HepG2 (cell line): ENCODE data around the gene KDM3B. TPM values are rescaled to one million over a fixed set of nuclear protein-coding genes. Genes with fewer than 3 reads are reported as not detected.

Experiments
- ATAC-seq: fragments of 200-7000 bp; cut with Tn5 transposase; 3 replicates; pipeline ENCODE4 v1.9.1; 2020; ENCODE audit warnings: mild to moderate bottlenecking, moderate library complexity
- BruUV-seq: library from RNA; stranded (reverse); fragments of 400-500 nt; replicated peaks from 2 replicates; lab custom pipeline; 2021; lab: Mats Ljungman, UMichigan
- CTCF ChIA-PET: fragments of 300-600 bp; formaldehyde crosslinking; extraction: SDS; loops from one replicate; lab custom pipeline; 2021; ENCODE audit warnings: low total read pairs, inconsistent platforms, low intra/inter-chr PET ratio; lab: Yijun Ruan, JAX
- POLR2A ChIA-PET: fragments of 350-600 bp; sonication (Branson Sonifier 250); formaldehyde crosslinking; loops from one replicate; lab custom pipeline; 2020; ENCODE audit warnings: antibody characterized with exemption, inconsistent platforms; lab: Yijun Ruan, JAX
- DNase-seq: peaks from one replicate; pipeline ENCODE4 v3.0.0-alpha.2; 2015; ENCODE audit warnings: low spot score
- FAIRE-seq: peaks from 3 replicates; lab custom pipeline; 2011; peaks lifted over from hg19 to GRCh38; lab: Jason Lieb, UNC
- H2AFZ ChIP-seq: one replicate; pipeline ENCODE4 v1.6.1; 2011; ENCODE audit warnings: low read length, inconsistent platforms
- H3K27ac ChIP-seq: fragments of 300-600 bp; 3 replicates; pipeline ENCODE4 v1.8.0; 2011; ENCODE audit warnings: mixed run types, mild to moderate bottlenecking, mixed read lengths, low read length, inconsistent platforms; ENCODE audit not compliant: insufficient read depth; ENCODE audit errors: extremely low read length
- H3K27me3 ChIP-seq, 2 experiments: fragments of 200-600 bp in 1 of 2; 2 replicates in 1 of 2; 3 replicates in 1 of 2; pipeline versions ENCODE4 v1.6.0 to v1.8.0; 2011; ENCODE audit warnings: low read length in 2 of 2, mild to moderate bottlenecking in 2 of 2, moderate library complexity in 2 of 2, inconsistent platforms in 1 of 2; ENCODE audit not compliant: insufficient read depth in 2 of 2, control insufficient read depth in 1 of 2
- H3K36me3 ChIP-seq, 2 experiments: fragments of 200-600 bp in 1 of 2; replicated peaks in 1 of 2; 2 replicates in 1 of 2; 3 replicates in 1 of 2; pipeline versions ENCODE4 v1.5.1 to v1.8.0; 2011; ENCODE audit warnings: low read length in 2 of 2, inconsistent platforms in 1 of 2; ENCODE audit not compliant: insufficient read depth in 2 of 2, control insufficient read depth in 1 of 2
- H3K4me1 ChIP-seq: 2 replicates; pipeline ENCODE4 v1.5.1; 2012; ENCODE audit warnings: low read length, inconsistent platforms; ENCODE audit not compliant: insufficient read depth
- H3K4me2 ChIP-seq: 2 replicates; pipeline ENCODE4 v1.6.0; 2011; ENCODE audit warnings: low read depth, low read length, inconsistent platforms
- H3K4me3 ChIP-seq, 3 experiments: fragments of 200-600 bp in 1 of 3; sonication (generic), shearing (Covaris generic) in 1 of 3; replicated peaks in 1 of 3; 2 replicates each; pipeline ENCODE4 v1.5.1; 2011 to 2016; ENCODE audit warnings: low read length in 3 of 3, inconsistent platforms in 2 of 3, low read depth in 2 of 3, mild to moderate bottlenecking in 2 of 3, control low read depth in 1 of 3, mixed read lengths in 1 of 3; ENCODE audit not compliant: insufficient read depth in 1 of 3
- H3K79me2 ChIP-seq: one replicate; pipeline ENCODE4 v1.6.1; 2011; ENCODE audit warnings: low read length, inconsistent platforms; ENCODE audit not compliant: insufficient read depth
- H3K9ac ChIP-seq: 2 replicates; pipeline ENCODE4 v1.6.0; 2011; ENCODE audit warnings: mild to moderate bottlenecking, low read depth, low read length, inconsistent platforms; ENCODE audit not compliant: insufficient read depth
- H3K9me3 ChIP-seq: 2 replicates; pipeline ENCODE4 v1.5.1; 2012; ENCODE audit warnings: mild to moderate bottlenecking, low read length
- H4K20me1 ChIP-seq: 2 replicates; pipeline ENCODE4 v1.6.0; 2011; ENCODE audit warnings: inconsistent platforms, mild to moderate bottlenecking, low read length, moderate library complexity; ENCODE audit not compliant: insufficient read depth
- GABPB1 ChIP-seq: IDR thresholded peaks from 2 replicates; pipeline ENCODE4 v1.6.1; 2016; ENCODE audit warnings: mild to moderate bottlenecking, missing genetic modification reagents, moderate library complexity, missing compliant biosample characterization
- JUNB ChIP-seq: sonication (generic); formaldehyde crosslinking; IDR thresholded peaks from 2 replicates; pipeline ENCODE4 v1.8.0; 2022; ENCODE audit warnings: missing genetic modification reagents, mild to moderate bottlenecking, borderline replicate concordance
- KLF6 ChIP-seq: IDR thresholded peaks from 2 replicates; pipeline ENCODE4 v1.8.0; 2016; ENCODE audit warnings: missing biosample characterization, missing genetic modification reagents
- PHF5A ChIP-seq: IDR thresholded peaks from one replicate; pipeline ENCODE4 v1.6.1; 2018; ENCODE audit warnings: low read depth, missing genetic modification reagents; ENCODE audit not compliant: unreplicated experiment
- RXRA ChIP-seq: sonication (generic); formaldehyde crosslinking; IDR thresholded peaks from 2 replicates; pipeline ENCODE4 v1.5.1; 2020; ENCODE audit warnings: missing genetic modification reagents
- SRY ChIP-seq: sonication (generic); formaldehyde crosslinking; IDR thresholded peaks from 2 replicates; pipeline ENCODE4 v1.8.0; 2022; ENCODE audit warnings: mild to moderate bottlenecking, missing genetic modification reagents
- ZNF597 ChIP-seq: sonication (generic); formaldehyde crosslinking; IDR thresholded peaks from 2 replicates; pipeline ENCODE4 v1.5.0; 2020; ENCODE audit warnings: missing genetic modification reagents
- ZNF607 ChIP-seq: sonication (generic); formaldehyde crosslinking; IDR thresholded peaks from 2 replicates; pipeline ENCODE4 v1.5.1; 2020; ENCODE audit warnings: missing genetic modification reagents, mild to moderate bottlenecking, borderline replicate concordance
- ZNF646 ChIP-seq: sonication (generic); formaldehyde crosslinking; IDR thresholded peaks from 2 replicates; pipeline ENCODE4 v1.9.0; 2021; ENCODE audit warnings: mild to moderate bottlenecking, missing genetic modification reagents
- ZNF83 ChIP-seq: sonication (generic); formaldehyde crosslinking; IDR thresholded peaks from 2 replicates; pipeline ENCODE4 v1.4.0; 2020; ENCODE audit warnings: missing genetic modification reagents, mild to moderate bottlenecking, borderline replicate concordance
- ZNF891 ChIP-seq: sonication (generic); formaldehyde crosslinking; IDR thresholded peaks from 2 replicates; pipeline ENCODE4 v1.5.0; 2020; ENCODE audit warnings: mild to moderate bottlenecking, missing genetic modification reagents
- WGBS: methylation state at CpG from one replicate; pipeline ENCODE4 v1.1.6; 2017; ENCODE audit warnings: low lambda C conversion rate; 5-methylcytosine and 5-hydroxymethylcytosine counted together
- in situ Hi-C: cut with HindIII; loops from 2 replicates; pipeline ENCODE4 v1.10.0; 2017; ENCODE audit warnings: low pct_unique_long_range_greater_than_20kb; ENCODE audit not compliant: extremely low pct_ligation_motif_present
- intact Hi-C: fragments of 100-400 bp; cut with micrococcal nuclease; formaldehyde crosslinking; loops from one replicate; pipeline ENCODE4 v1.10.0; 2022; ENCODE audit not compliant: unreplicated experiment
- polyA plus RNA-seq, 8 experiments: library from polyadenylated mRNA; depleted of rRNA in 3 of 8; stranded (reverse) in 7 of 8; unstranded in 1 of 8; fragments of >200 nt; fragmentation: Illumina TruSeq in 4 of 8; extraction: Trizol in 4 of 8; gene quantifications; 2 replicates each; pipeline versions ENCODE4 v1.2.1 to v1.2.3, GENCODE V29; 2011 to 2016; ENCODE audit warnings: low read depth in 4 of 8, missing spikeins in 1 of 8, mixed read lengths in 1 of 8; ENCODE audit not compliant: insufficient read depth in 1 of 8
- total RNA-seq, 5 experiments: library from RNA; depleted of rRNA; stranded (reverse); fragments of >200 nt; fragmentation: Illumina TruSeq; extraction: Trizol; gene quantifications; 2 replicates each; pipeline ENCODE4 v1.2.3, GENCODE V29; 2016; ENCODE audit warnings: low read depth in 1 of 5

Gene KDM3B
- total and polyA plus RNA-seq, 2 of the 13 experiments (the other 11 are each of a cell fraction or from before 2014, with no cell fraction given) = 19.7 to 34.3 TPM

GRCh38 chr5:138455232-138455930 is 102.9 kb downstream of the KDM3B start:
- in situ Hi-C loops = no loop called here
- no peak for FAIRE-seq
- CTCF ChIA-PET = no interaction called here

More at GRCh38 chr5:138455232-138455930, 102.9 kb downstream of the KDM3B start:
- POLR2A ChIA-PET = interaction anchor here (1.5 kb wide), 1 partner anchor 100 kb away, joined by 3 read pairs; no protein-coding TSS in a partner anchor
- intact Hi-C loops = no loop called here
- H3K9me3 ChIP-seq = no peaks in the 10 kb centered on the region
- WGBS = 47% methylated on average over 11 of the region's 11 CpGs
- H3K36me3 ChIP-seq = no peaks in the 10 kb centered on the region
- H3K79me2 ChIP-seq = no peaks in the 10 kb centered on the region
- no peak overlapping the region for H2AFZ ChIP-seq
- DNase-seq = no peak
- H3K4me3 ChIP-seq = no peak overlapping the region
- no peak for TF ChIP-seq RXRA (CRISPR knock-in tag)
- no peak for TF ChIP-seq PHF5A (CRISPR knock-in tag)
- no peak for TF ChIP-seq JUNB
- no peak for TF ChIP-seq SRY (CRISPR knock-in tag)
- TF ChIP-seq ZNF891 = no peak
- TF ChIP-seq ZNF646 (CRISPR knock-in tag) = no peak
- TF ChIP-seq ZNF607 = no peak
- TF ChIP-seq GABPB1 (CRISPR knock-in tag) = no peak
- no peak for TF ChIP-seq KLF6
- no peak for TF ChIP-seq ZNF597
- TF ChIP-seq ZNF83 (CRISPR knock-in tag) = no peak
- BruUV-seq = no TSS peak
- no peak overlapping the region for H3K9ac ChIP-seq
- ATAC-seq = no peak
- no peaks in the 10 kb centered on the region for H4K20me1 ChIP-seq
- H3K27ac ChIP-seq = no peak overlapping the region
- peaks cover 9 to 53% of the 10 kb centered on the region in 2 experiments; a peak in 3 of 5 replicates for H3K27me3 ChIP-seq
- H3K4me1 ChIP-seq = peaks cover 38% of the 10 kb centered on the region
- no peak overlapping the region; the same call in 1 of the 2 replicates for H3K4me2 ChIP-seq
